Measurements from ENCODE around the gene GABPB1. TPM values are rescaled to one million over a fixed set of nuclear protein-coding genes. Genes with fewer than 3 reads are reported as not detected.

Gene GABPB1
- total RNA-seq, 3 donors from 2014 or later (not counting 1 experiment from before 2014, with no cell fraction given), result 20.8 to 30.8 (median 26.3) TPM

DNA sequence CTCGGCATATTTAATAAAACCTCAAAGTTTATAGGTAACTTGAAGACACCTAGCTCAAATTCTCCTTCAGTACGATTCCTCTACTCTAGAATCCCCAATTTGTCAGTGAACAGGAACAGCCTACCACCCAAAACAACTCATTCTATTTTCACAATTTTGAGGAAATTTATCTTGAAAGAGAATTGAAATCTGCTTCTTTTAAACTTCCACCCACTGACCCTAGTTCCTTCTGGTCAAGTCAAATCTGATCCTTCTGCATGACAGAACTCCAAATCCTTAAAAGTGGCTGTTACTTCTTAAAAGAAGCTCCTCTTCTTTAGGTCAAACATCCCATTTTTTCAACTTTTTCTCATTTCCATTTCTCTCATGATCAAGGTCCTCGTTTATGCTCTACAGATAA, 4.4 kb downstream of the GABPB1 start:
- H3K4me3 ChIP-seq (ENCODE audit: low read length), result no peak overlapping the region
- H3K4me3 Mint-ChIP-seq, result peak overlapping the region; percentile 99
- H3K4me1 Mint-ChIP-seq, result peaks cover 62 to 69% of the 10 kb centered on the region in 2 donors

DNA sequence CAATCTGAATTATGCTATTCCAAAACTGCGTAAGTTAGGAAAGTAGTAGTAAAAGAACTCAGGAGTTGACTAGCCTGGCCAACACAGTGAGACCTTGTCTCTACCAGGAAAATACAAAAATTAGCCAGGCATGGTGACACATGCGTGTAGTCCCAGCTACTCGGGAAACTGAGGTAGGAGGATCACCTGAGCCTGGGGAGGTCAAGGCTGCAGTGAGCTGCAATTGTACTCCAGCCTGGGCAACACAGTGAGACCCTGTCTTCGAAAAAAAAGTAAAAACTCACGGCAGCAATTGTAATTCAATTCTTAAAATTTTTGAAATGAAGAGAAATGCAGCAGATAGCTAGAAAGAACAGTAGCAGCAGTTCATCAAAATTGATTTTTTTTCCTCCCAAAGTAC, 9.7 kb downstream of the GABPB1 start:
- TF ChIP-seq, protein P1, sequence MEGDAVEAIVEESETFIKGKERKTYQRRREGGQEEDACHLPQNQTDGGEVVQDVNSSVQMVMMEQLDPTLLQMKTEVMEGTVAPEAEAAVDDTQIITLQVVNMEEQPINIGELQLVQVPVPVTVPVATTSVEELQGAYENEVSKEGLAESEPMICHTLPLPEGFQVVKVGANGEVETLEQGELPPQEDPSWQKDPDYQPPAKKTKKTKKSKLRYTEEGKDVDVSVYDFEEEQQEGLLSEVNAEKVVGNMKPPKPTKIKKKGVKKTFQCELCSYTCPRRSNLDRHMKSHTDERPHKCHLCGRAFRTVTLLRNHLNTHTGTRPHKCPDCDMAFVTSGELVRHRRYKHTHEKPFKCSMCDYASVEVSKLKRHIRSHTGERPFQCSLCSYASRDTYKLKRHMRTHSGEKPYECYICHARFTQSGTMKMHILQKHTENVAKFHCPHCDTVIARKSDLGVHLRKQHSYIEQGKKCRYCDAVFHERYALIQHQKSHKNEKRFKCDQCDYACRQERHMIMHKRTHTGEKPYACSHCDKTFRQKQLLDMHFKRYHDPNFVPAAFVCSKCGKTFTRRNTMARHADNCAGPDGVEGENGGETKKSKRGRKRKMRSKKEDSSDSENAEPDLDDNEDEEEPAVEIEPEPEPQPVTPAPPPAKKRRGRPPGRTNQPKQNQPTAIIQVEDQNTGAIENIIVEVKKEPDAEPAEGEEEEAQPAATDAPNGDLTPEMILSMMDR (IDR thresholded peaks at IDR 0.05), result no peak
- H3K27ac Mint-ChIP-seq, result no peak overlapping the region
- no peak for ATAC-seq

More for the DNA sequence above, 4.4 kb downstream of the GABPB1 start:
- Histone ChIP-seq H3K4me1 (ENCODE audit: control insufficient read depth, insufficient read depth, low read length) (peaks cover 25% of the 10 kb centered on the region), H3K36me3 (ENCODE audit: control insufficient read depth, insufficient read depth, low read length) (no peaks in the 10 kb centered on the region), H3K27me3 (ENCODE audit: control insufficient read depth, insufficient read depth, low read length) (no peaks in the 10 kb centered on the region), H3K27ac (ENCODE audit: low read length) (peak overlapping the region; percentile 100), H3K9me3 (ENCODE audit: control insufficient read depth, insufficient read depth, low read length) (no peaks in the 10 kb centered on the region)
- ATAC-seq (no peak), DNase-seq (no peak)
- Mint-ChIP-seq H3K27ac (peak overlapping the region; percentile 97 to 100), H3K27me3 (ENCODE audit: low read depth in 2 of 2) (no peaks in the 10 kb centered on the region), H3K9me3 (no peaks in the 10 kb centered on the region), H3K36me3 (peaks cover 8% of the 10 kb centered on the region)
- 45% methylated on average over 3 of the region's 3 CpGs for WGBS (ENCODE audit: insufficient coverage)
- intact Hi-C loops (cut with micrococcal nuclease), result loop anchor here (5.0 to 10.0 kb wide), 3 partner anchors 334 to 1193 kb away; partner anchors contain the start of genes COPS2 and TRPM7
- TF ChIP-seq, protein P1 (IDR thresholded peaks at IDR 0.05), result no peak

DNA sequence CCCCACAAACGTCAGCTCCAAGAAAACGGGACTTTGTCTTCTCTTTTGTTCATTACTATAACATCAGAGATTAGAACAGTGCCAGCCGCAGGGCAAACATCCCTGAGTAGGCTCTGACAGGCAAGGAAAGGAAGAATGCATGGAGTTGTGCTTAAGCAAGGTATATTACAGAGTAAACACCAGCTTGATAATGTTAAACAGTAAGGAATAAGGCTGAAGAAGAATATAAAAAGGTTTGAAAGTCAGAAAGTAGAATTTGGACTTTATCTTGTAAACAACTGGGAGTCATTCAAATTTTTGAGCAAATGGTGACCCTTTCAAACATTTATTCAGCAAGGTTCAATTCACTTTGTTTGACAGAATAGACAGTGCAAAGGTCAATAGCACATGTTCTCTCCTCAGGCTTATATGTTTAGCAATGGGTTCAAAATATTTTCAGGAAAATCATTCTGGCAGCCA, 11.0 kb downstream of the GABPB1 start:
- Histone ChIP-seq H3K4me1 (ENCODE audit: control insufficient read depth, insufficient read depth, low read length) (peaks cover 8% of the 10 kb centered on the region), H3K4me3 (ENCODE audit: low read length) (no peak overlapping the region), H3K9me3 (ENCODE audit: control insufficient read depth, insufficient read depth, low read length) (no peaks in the 10 kb centered on the region), H3K27me3 (ENCODE audit: control insufficient read depth, insufficient read depth, low read length) (no peaks in the 10 kb centered on the region), H3K36me3 (ENCODE audit: control insufficient read depth, insufficient read depth, low read length) (no peaks in the 10 kb centered on the region), H3K27ac (ENCODE audit: low read length) (no peak overlapping the region)
- Mint-ChIP-seq H3K36me3 (no peaks in the 10 kb centered on the region), H3K27me3 (ENCODE audit: low read depth in 2 of 2) (no peaks in the 10 kb centered on the region), H3K9me3 (no peaks in the 10 kb centered on the region), H3K4me1 (peaks cover 27 to 36% of the 10 kb centered on the region in 2 donors), H3K27ac (peak overlapping the region in 1 of 2 donors; percentile 14), H3K4me3 (no peak overlapping the region)
- DNase-seq (no peak), ATAC-seq (no peak)
- WGBS (ENCODE audit: insufficient coverage), result 94% methylated on average over 2 of the region's 3 CpGs
- TF ChIP-seq, protein P1 (IDR thresholded peaks at IDR 0.05), result no peak
- intact Hi-C loops (cut with micrococcal nuclease), result no loop called here

More for the DNA sequence above, 9.7 kb downstream of the GABPB1 start:
- intact Hi-C loops (cut with micrococcal nuclease), result no loop called here
- Histone ChIP-seq H3K27ac (ENCODE audit: low read length) (no peak overlapping the region), H3K4me1 (ENCODE audit: control insufficient read depth, insufficient read depth, low read length) (peaks cover 8% of the 10 kb centered on the region), H3K27me3 (ENCODE audit: control insufficient read depth, insufficient read depth, low read length) (no peaks in the 10 kb centered on the region), H3K4me3 (ENCODE audit: low read length) (no peak overlapping the region), H3K36me3 (ENCODE audit: control insufficient read depth, insufficient read depth, low read length) (no peaks in the 10 kb centered on the region), H3K9me3 (ENCODE audit: control insufficient read depth, insufficient read depth, low read length) (no peaks in the 10 kb centered on the region)
- no peak overlapping the region for H3K4me3 Mint-ChIP-seq
- no peaks in the 10 kb centered on the region for H3K27me3 Mint-ChIP-seq (ENCODE audit: low read depth in 2 of 2)
- H3K9me3 Mint-ChIP-seq, result no peaks in the 10 kb centered on the region
- H3K36me3 Mint-ChIP-seq, result no peaks in the 10 kb centered on the region
- H3K4me1 Mint-ChIP-seq, result peaks cover 37 to 47% of the 10 kb centered on the region in 2 donors
- no peak for DNase-seq
- WGBS (ENCODE audit: insufficient coverage), result 100% methylated on average over 5 of the region's 5 CpGs

DNA sequence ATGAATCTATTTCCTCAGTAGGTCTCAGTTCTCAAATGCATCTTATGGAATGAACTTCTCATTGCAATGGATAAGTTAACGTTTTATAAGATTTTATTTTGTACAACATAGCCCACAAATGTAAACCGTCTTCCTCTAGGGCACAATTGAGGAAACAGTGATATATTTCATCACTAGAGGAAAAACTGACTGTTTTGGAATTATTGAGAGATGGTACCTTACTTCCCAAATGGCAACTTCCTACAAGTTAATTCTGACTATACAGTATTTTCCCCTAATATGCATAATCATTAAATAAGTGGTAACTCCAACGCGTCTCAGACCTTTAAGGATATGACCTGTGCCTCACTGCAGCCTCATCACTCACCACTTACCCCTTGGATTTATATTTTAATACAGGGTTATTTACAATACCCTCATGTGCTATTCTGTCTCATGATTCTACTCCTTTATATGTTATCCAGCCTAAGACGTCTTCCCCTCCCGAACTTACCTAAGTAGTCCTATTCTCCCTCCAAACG, 13.3 kb downstream of the GABPB1 start:
- no peak overlapping the region for H3K4me3 Mint-ChIP-seq
- WGBS (ENCODE audit: insufficient coverage), result 98% methylated on average over 5 of the region's 7 CpGs
- H3K27me3 Mint-ChIP-seq (ENCODE audit: low read depth in 2 of 2), result no peaks in the 10 kb centered on the region
- TF ChIP-seq, protein P1 (IDR thresholded peaks at IDR 0.05), result no peak
- ATAC-seq, result no peak
- H3K4me1 Mint-ChIP-seq, result peaks cover 24 to 37% of the 10 kb centered on the region in 2 donors
- H3K9me3 Mint-ChIP-seq, result no peaks in the 10 kb centered on the region
- intact Hi-C loops (cut with micrococcal nuclease), result no loop called here
- no peaks in the 10 kb centered on the region for H3K9me3 ChIP-seq (ENCODE audit: control insufficient read depth, insufficient read depth, low read length)
- H3K4me3 ChIP-seq (ENCODE audit: low read length), result no peak overlapping the region
- H3K36me3 Mint-ChIP-seq, result no peaks in the 10 kb centered on the region
- no peak overlapping the region for H3K27ac ChIP-seq (ENCODE audit: low read length)
- peaks cover 8% of the 10 kb centered on the region for H3K4me1 ChIP-seq (ENCODE audit: control insufficient read depth, insufficient read depth, low read length)
- H3K36me3 ChIP-seq (ENCODE audit: control insufficient read depth, insufficient read depth, low read length), result no peaks in the 10 kb centered on the region
- DNase-seq, result no peak
- H3K27me3 ChIP-seq (ENCODE audit: control insufficient read depth, insufficient read depth, low read length), result no peaks in the 10 kb centered on the region
- H3K27ac Mint-ChIP-seq, result no peak overlapping the region

All from natural killer cell (primary cell).